ENCODE data around the gene UBXN7.
"Not testable (repeated sequence)": the region's sequence is repeated elsewhere in the genome, so short reads cannot be mapped to it uniquely, and the experiment has no call there.

The UBXN7 gene

DNA sequence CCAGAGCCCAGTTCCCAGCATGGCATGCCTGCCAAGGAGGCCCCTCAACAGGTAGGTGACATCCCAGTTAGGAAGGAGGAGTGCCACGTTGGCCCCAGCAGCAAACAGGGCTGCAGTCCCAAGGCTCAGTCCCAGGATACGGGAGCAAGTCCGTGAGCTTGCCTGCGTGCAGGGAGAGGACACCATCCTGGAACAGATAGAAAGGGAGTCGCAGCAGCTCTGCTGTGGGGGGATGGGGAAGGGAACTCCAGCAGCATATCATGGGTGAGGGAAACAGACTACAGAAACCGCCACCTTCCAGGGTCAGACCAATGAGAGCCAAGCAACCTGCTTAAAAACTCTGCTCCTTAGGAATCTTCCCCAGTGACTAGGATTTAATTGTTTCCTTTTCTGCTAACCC, 104.8 kb downstream of the UBXN7 start:
- intact Hi-C loops (cut with DNase I), result no loop called here

DNA sequence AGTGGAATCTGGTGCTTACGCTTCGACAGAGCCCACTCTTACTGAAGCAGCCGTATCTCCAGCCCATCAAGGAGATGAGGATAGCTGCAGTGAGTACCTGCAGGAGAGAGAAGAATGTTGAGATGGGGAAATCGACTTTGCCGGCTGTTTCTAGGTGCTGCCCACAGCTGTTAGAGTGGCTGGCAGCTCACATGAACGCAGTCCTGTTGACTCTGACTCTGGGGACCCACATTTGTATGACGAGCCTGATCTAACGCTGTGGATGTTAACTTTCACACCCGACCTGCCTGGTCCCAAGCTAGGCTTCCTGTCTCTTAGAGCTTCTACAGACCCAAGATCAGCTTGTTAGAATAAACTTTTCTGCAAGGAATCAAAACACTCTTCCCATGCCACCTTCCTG, 105.3 kb downstream of the UBXN7 start:
- intact Hi-C loops (cut with DNase I), result no loop called here
- no peak for DNase-seq

More for the DNA sequence above, 104.8 kb downstream of the UBXN7 start:
- no peak for DNase-seq

DNA sequence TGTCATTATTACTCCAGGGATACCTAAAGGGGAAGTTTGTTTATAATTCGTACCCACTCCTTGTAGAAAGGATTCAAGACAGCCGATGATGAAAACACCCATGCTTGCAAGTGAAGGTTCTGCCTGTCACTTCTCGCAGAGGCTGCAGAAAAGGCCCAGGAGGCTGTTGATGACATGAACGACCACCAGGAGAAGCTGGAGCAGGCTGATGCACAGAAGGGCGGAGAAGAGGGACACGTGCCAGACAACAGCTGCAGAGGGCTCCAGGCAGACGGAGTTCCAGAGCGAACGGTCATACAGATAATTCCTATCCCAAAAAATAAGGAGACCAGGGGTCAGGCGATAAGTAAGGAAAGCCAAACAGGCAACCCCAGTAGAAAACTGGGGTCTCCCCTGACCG, 108.5 kb downstream of the UBXN7 start:
- intact Hi-C loops (cut with DNase I), result no loop called here
- no peak for DNase-seq

DNA sequence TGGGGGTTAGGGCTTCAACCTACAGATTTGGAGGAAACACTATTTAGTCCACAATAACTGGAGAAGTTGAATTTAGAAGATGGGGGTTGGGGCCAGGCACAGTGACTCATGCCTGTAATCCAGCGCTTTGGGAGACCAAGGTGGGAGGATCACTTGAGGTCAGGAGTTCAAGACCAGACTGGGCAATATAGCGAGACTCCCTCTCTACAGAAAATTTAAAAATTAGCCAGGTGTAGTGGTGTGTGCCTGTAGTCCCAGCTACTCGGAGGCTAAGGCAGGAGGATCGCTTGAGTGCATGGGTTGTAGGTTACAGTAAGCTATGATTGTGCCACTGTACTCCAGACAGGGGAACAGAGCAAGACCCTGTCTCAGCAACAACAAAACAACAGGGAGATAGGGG, 109.2 kb downstream of the UBXN7 start:
- DNase-seq, result no peak
- intact Hi-C loops (cut with DNase I), result no loop called here

DNA sequence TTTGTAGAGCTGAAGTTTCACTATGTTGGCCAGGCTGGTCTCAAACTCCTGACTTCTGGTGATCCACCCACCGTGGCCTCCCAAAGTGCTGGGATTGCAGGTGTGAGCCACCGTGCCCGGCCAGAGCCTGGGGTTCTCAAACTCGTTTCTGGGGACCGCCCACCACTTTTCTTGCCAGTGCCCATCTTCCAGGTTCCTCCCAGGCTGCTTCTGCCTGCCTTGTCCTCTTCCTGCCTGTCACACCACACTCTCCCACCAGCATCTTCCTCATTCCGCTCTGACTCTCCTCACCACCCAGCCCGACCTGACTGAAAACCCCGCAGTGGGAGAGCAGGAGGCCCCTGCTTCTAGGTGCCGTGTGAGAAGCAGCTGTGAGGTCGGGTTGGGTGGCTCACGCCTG, 111.1 kb downstream of the UBXN7 start:
- peak in 4 of 42 donors; percentile 3 to 30 (median 12) for DNase-seq

DNA sequence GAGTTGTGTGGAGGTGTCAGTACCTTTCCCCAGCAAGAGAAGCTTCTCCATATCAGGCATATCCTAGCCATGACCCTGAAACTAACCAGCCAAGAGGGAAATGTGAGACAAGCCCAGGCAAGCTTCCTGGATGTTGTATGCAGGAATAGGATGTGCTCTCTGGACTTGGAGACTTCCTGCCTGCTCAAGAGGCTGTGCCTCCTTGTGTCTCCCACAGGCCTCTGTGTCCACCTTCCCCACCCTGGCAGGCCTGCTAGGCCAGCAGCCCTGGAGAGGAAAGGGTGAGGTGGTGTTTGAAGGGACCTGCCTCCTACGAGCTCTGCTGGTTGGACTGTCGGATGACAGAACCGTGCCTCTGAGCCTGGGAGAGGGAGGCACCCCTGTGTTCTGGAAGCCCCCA, 112.1 kb downstream of the UBXN7 start:
- no peak for DNase-seq
- intact Hi-C loops (cut with DNase I), result no loop called here

More for the DNA sequence above, 111.1 kb downstream of the UBXN7 start:
- intact Hi-C loops (cut with DNase I), result no loop called here

DNA sequence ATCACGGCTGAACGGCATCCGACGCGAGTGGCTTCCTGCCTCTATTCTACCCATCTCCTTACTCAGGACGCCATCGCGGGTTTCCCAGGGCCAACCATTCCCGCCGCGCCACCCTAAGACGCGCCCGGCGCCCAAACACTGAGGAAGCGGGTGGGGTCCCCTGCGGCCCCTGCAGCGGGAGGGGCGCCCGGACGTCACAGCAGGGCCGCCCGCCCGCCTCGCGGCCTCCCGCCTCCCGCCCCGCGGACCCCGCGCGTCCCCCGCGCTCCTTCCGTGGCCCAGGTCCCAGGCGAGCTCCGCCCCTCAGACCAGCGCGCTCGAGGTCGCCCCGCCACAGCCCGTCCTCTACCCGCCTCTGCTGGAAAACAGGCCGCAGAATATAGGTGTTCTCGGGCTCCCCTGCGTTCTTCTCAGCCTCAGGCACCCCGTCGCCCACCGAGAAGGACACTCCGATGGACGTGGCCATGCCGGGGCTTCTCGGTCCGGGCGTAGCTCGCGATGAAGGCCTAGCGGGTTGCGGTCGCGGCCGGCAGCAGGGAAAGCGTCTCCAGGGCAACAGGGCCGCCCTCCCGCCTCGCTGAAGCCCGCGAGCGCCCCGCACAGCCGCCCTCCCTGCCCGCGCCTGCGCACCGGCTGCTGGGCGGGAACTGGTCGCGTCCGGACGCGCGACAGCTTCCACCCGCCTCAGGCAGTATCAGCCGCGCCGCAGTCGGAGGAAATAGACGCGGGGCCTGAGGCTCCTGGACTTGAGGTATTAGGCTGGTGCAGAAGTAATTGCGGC, 114.3 kb downstream of the UBXN7 start, which contains the start of gene DYNLT2B:
TSS of gene DYNLT2B (minus strand) at position 554 of the 781 bp plus-strand sequence. CDS start at position 466, 88 bp downstream.
- intact Hi-C loops (cut with DNase I), result loop anchor here (5.0 kb wide), 1 partner anchor 184 kb away; the partner anchor contains the start of gene RNF168
- DNase-seq, result peak; percentile 65 to 95 (median 89)

DNA sequence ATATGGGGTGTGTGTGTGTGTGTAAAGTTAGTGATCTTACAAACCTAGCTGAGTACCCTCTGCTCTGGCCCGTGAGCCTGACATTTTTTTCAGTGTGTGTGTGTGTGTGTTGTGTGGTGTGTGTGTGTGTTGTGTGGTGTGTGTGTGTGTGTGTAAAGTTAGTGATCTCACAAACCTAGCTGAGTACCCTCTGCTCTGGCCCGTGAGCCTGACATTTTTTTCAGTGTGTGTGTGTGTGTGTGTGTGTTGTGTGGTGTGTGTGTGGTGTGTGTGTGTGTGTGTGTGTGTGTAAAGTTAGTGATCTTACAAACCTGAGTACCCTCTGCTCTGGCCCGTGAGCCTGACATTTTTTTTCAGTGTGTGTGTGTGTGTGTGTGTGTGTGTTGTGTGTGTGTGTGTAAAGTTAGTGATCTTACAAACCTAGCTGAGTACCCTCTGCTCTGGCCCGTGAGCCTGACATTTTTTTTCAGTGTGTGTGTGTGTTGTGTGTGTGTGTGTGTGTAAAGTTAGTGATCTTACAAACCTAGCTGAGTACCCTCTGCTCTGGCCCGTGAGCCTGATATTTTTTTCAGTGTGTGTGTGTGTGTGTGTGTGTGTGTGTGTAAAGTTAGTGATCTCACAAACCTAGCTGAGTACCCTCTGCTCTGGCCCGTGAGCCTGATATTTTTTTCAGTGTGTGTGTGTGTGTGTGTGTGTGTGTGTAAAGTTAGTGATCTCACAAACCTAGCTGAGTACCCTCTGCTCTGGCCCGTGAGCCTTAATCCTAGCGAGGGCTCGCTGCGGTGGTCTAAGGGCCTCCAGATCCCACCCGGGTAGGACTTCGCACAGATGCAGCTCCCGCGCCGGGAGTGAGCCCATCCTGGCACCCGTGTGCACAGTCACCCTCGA, 115.2 kb downstream of the UBXN7 start:
- intact Hi-C loops (cut with DNase I), result loop anchor here (5.0 kb wide), 1 partner anchor 185 kb away; the partner anchor contains the start of gene RNF168
- not testable (repeated sequence) for DNase-seq

DNA sequence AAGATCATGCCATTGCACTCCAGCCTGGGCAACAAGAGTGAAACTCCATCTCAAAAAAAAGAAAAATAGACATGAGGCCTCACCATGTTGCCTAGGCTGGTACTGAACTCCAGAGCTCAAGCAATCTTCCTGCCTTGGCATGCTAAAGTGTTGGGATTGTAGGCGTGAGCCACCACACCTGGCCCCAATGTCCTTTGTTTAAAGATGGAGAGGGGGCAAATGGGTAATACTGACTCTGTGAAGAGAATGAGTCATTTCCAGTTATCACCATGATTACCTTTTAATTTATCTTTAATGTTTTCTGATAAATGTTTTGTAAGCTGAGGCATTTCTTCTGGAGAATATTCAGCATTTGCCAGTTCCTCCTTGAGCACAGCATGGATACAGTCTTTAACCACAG, 116.4 kb downstream of the UBXN7 start:
- intact Hi-C loops (cut with DNase I), result loop anchor here (5.0 kb wide), 1 partner anchor 186 kb away; the partner anchor contains the start of gene RNF168
- DNase-seq, result no peak

DNA sequence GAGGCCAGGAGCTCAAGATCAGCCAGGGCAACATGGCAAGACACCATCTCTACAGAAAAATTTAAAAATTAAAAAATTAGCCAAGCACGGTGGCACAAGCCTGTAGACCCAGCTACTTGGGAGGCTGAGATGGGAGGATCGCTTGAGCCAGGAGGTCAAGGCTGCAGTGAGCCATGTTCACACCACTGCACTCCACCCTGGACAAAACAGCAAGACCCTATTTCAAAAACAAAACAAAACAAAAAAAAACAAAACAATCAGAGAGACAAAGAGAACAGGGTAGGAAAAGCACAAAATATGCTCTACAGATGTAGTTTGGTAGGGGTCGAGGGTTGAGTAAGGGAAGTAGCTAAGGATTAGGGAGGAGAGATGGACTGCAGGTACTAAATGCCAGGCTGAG, 117.6 kb downstream of the UBXN7 start:
- intact Hi-C loops (cut with DNase I), result no loop called here
- no peak for DNase-seq

DNA sequence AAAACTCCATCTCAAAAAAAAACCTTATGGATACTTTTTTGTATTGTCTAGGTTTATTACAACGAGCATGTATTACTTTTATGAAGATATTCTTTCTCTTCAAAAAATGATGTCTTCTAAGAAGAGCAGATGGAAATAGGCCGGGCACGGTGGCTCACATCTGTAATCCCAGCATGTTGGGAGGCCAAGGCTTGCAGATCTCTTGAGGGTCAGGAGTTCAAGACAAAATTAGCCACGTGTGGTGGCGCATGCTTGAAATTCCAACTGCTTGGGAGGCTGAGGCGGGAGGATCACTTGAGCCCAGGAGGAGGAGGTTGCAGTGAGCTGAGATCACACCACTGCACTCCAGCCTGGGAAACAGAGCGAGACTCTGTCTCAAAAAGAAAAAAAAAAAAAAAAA, 118.1 kb downstream of the UBXN7 start:
- intact Hi-C loops (cut with DNase I), result not testable (repeated sequence)

DNA sequence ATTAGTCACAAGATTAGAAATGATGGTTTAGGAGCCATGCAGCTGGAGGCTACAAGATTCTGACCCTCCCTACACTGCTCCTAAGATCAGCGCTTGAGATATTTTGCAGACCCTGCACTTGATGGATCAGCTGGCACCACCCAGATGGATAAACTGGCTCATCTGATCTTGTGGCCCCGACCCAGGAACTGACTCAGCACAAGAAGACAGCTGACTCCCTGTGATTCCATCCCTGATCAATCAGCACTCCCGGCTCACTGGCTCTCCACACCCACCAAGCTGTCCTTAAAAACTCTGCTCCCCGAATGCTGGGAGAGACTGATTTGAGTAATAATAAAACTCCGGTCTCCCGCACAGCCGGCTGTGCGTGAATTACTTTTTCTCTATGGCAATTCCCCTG, 129.3 kb downstream of the UBXN7 start:
- DNase-seq; intact Hi-C loops (cut with DNase I): not testable (repeated sequence)

More for the DNA sequence above, 118.1 kb downstream of the UBXN7 start:
- DNase-seq, result not testable (repeated sequence)

DNA sequence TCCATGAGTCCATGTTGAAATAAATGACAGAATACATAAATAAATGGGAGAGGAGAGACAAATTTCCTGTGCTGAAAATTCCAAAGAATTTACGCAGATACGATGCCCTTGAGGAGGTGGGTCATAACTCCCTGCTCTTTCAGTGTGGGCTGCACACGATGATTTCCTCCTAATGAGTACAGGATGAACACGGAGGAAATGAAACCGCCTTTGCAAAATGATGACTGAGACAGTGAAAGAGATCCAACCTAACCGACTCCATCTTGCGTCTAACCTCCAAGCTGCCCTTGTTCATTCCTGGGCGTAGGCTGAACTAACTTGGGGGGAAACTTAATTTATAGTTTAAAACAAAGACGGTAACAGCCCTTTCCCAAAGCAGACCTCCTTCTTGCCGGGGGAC, 129.7 kb downstream of the UBXN7 start:
- intact Hi-C loops (cut with DNase I); DNase-seq: not testable (repeated sequence)

DNA sequence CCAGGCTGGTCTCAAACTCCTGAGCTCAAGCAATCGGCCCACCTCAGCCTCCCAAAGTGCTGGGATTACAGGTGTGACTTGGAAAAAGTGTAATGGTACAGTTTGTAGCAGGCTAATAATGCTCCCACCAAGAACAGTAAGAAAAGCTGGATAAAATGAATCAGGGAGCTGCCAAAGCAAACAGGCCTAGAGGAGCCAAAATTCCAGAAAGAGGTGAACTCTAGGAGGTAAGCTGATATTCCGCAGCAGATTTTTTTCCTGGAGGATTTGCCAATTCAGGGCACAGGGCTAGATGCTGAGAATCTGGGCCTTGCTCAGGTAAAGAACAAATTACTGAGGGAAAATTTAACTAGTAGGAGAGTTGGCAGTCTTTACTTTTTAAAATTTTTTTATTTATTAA, 133.7 kb downstream of the UBXN7 start:
- intact Hi-C loops (cut with DNase I), result no loop called here
- no peak for DNase-seq

All from head of caudate nucleus (tissue), 42 donors.